Effector memory CD4-positive, alpha-beta T cell (primary cell): ENCODE results near the gene OR1K1.
"Not testable (repeated sequence)": the region's sequence is repeated elsewhere in the genome, so short reads cannot be mapped to it uniquely, and the experiment has no call there.

Experiments
- DNase-seq, 3 donors: peaks; one replicate each; pipeline ENCODE4 v3.0.0-alpha.2; 2020
- H3K27ac ChIP-seq: 2 replicates; pipeline ENCODE4 v1.7.0; 2013; ENCODE audit warnings: mild to moderate bottlenecking, low read length, moderate library complexity; ENCODE audit not compliant: insufficient read depth, poor library complexity, severe bottlenecking
- H3K27me3 ChIP-seq: replicated peaks from 2 replicates; pipeline ENCODE4 v1.7.0; 2013; ENCODE audit warnings: mild to moderate bottlenecking, low read length; ENCODE audit not compliant: insufficient read depth, control insufficient read depth, poor library complexity, severe bottlenecking
- H3K36me3 ChIP-seq: 2 replicates; pipeline ENCODE4 v1.7.0; 2013; ENCODE audit warnings: mild to moderate bottlenecking, low read length, moderate library complexity; ENCODE audit not compliant: control insufficient read depth, insufficient read depth
- H3K4me1 ChIP-seq: 2 replicates; pipeline ENCODE4 v1.7.0; 2013; ENCODE audit warnings: low read length, mild to moderate bottlenecking; ENCODE audit not compliant: control insufficient read depth, insufficient read depth, poor library complexity, severe bottlenecking
- H3K4me3 ChIP-seq: 2 replicates; pipeline ENCODE4 v1.7.0; 2013; ENCODE audit warnings: low read length, low read depth, mild to moderate bottlenecking; ENCODE audit not compliant: insufficient read depth, poor library complexity, severe bottlenecking
- H3K9me3 ChIP-seq: 2 replicates; pipeline ENCODE4 v1.7.0; 2013; ENCODE audit warnings: mild to moderate bottlenecking, low read length, moderate library complexity; ENCODE audit not compliant: control insufficient read depth

The OR1K1 gene

DNA sequence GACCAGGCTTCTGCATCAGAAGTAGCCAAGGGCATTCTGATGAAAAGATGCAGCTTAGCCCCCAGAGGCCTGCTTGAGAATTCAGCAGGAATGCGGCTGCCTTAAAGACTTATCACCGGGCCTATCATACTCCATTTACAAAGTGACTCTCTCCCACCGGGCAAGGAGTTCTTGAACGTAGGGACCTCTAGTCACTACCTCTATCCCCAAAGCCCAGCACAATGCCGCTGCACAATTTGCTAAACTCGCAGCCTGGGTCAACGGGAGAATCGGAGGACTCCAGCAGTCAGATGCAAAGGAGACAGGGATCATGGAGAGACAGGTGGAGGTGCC lies 27.8 kb downstream of the OR1K1 start:
- no peaks in the 10 kb centered on the region for H3K27me3 ChIP-seq
- H3K36me3 ChIP-seq = peaks cover 4% of the 10 kb centered on the region
- peak overlapping the region; percentile 94 for H3K27ac ChIP-seq
- DNase-seq = no peak
- H3K4me3 ChIP-seq = peak overlapping the region; percentile 99
- H3K4me1 ChIP-seq = peaks cover 10% of the 10 kb centered on the region
- no peaks in the 10 kb centered on the region for H3K9me3 ChIP-seq

DNA sequence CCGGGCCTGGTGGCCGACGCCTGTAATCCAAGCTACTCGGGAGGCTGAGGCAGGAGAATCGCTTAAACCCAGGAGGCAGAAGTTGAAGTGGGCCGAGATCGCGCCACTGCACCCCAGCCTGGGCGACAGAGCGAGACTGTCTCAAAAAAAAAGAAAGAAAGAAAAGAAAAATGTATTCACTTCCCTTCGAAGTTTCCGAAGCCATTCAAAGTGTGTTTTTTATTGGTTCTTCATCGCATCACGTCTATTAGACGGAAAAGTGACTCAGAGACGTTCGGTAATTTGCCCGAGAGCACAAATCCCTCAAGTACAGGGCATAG lies 29.0 kb downstream of the OR1K1 start:
- not testable (repeated sequence) for DNase-seq, H3K9me3 ChIP-seq, H3K27me3 ChIP-seq, H3K36me3 ChIP-seq, H3K4me1 ChIP-seq
- H3K4me3 ChIP-seq = peak overlapping the region; percentile 99
- H3K27ac ChIP-seq = peak overlapping the region; percentile 94

DNA sequence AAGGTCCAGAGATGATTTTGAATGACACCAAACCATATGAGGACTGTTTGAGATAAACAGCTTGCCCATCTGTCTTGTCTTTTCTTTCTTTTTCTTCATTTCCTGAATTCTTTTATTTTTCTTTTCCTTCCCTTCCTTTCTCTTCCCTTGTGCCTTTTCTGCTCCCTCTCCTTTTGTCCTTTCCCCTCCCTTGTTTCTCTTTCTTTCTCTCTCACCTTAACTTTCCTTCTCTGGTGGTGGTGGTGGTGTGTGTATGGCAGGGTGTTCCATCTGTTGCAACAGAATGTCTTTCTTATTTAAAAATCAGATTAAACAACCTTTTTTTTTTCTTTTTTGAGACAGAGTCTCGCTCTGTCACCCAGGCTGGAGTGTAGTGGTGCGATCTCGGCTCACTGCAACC lies 32.3 kb downstream of the OR1K1 start:
- H3K9me3 ChIP-seq = no peaks in the 10 kb centered on the region
- no peak for DNase-seq
- H3K36me3 ChIP-seq = peaks cover 3% of the 10 kb centered on the region
- no peaks in the 10 kb centered on the region for H3K27me3 ChIP-seq
- H3K27ac ChIP-seq = no peak overlapping the region
- H3K4me3 ChIP-seq = no peak overlapping the region
- H3K4me1 ChIP-seq = peaks cover 19% of the 10 kb centered on the region

DNA sequence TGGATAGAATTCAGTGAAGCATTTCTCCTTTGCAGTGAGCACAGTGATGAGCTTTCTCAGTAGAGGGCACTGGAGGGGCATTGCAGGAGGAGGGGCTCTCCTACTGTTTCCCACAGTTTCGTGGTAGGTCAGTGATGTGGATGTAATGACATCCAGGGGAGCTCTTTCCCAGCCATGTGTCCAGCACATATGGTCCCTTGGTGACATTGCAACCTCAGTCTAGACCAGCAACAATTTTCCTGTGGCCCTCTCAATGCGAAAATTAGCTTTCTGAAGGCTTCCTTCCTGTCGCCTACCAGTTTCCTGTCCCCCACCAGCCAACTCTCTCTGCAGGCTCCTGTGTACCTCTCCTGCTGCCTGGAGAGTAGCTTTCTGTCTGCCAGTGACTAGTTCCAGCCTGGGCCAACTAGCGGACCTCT lies 35.4 kb downstream of the OR1K1 start:
- no peak overlapping the region for H3K27ac ChIP-seq
- H3K4me1 ChIP-seq = peaks cover 10% of the 10 kb centered on the region
- no peaks in the 10 kb centered on the region for H3K36me3 ChIP-seq
- H3K4me3 ChIP-seq = peak overlapping the region; percentile 26
- H3K9me3 ChIP-seq = no peaks in the 10 kb centered on the region
- no peaks in the 10 kb centered on the region for H3K27me3 ChIP-seq
- DNase-seq = no peak

DNA sequence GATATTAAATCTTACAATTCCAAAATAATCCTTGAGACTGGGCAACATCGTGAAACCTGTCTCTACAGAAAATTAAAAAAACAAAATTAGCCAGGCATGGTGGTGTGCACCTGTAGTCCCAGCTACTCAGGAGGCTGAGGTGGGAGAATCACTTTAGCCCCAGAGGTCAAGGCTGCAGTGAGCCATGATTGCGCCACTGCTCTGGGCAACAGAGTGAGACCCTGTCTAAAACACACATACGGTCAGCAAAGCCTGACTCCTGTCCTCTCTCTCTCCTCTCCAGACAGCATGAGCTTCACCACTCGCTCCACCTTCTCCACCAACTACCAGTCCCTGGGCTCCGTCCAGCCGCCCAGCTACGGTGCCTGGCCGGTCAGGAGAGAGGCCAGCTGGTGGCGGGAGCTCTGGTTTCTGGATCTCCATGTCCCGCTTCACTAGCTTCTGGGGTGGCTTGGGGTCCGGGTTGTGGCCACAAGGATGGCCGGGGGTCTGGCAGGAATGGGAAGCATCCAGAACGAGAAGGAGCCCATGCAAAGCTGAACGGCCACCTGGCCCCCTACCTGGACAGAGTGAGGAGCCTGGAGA lies 37.4 kb downstream of the OR1K1 start:
- no peak overlapping the region for H3K27ac ChIP-seq
- no peak for DNase-seq
- no peaks in the 10 kb centered on the region for H3K27me3 ChIP-seq
- H3K4me1 ChIP-seq = peaks cover 10% of the 10 kb centered on the region
- no peaks in the 10 kb centered on the region for H3K9me3 ChIP-seq
- no peak overlapping the region for H3K4me3 ChIP-seq
- no peaks in the 10 kb centered on the region for H3K36me3 ChIP-seq

DNA sequence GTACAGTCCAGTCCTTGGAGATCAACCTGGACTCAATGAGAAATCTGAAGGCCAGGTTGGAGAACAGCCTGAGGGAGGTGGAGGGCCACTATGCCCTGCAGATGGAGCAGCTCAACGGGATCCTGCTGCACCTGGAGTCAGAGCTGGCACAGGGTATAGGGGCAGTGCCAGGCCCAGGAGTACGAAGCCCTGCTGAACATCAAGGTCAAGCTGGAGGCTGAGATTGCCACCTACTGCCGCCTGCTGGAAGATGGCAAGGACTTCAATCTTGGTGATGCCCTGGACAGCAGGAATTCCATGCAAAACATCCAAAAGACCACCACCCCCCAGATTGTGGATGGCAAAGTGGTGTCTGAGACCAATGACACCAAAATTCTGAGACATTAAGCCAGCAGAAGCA lies 38.5 kb downstream of the OR1K1 start:
- H3K36me3 ChIP-seq, DNase-seq, H3K9me3 ChIP-seq, H3K27ac ChIP-seq, H3K27me3 ChIP-seq, H3K4me3 ChIP-seq, H3K4me1 ChIP-seq: not testable (repeated sequence)

DNA sequence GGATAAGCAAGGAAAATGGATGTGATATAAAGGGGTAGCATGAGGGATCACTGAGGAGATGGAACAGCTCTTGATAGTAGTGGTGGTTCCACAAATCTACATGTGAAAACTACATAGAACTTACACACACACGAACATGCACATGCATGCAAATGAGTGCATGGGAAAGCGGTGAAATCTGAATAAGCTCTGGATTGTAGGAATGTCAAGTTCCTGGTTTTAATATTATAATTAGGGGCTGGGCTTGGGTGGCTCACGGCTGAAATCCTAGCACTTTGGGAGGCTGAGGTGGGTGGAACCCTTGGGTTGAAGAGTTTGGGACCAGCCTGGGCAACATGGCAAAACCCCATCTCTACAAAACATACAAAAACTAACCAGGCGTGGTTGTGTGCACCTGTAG lies 41.6 kb downstream of the OR1K1 start:
- DNase-seq = no peak
- no peak overlapping the region for H3K4me3 ChIP-seq
- no peaks in the 10 kb centered on the region for H3K36me3 ChIP-seq
- H3K27me3 ChIP-seq = no peaks in the 10 kb centered on the region
- H3K27ac ChIP-seq = no peak overlapping the region
- no peaks in the 10 kb centered on the region for H3K9me3 ChIP-seq
- H3K4me1 ChIP-seq = no peaks in the 10 kb centered on the region

DNA sequence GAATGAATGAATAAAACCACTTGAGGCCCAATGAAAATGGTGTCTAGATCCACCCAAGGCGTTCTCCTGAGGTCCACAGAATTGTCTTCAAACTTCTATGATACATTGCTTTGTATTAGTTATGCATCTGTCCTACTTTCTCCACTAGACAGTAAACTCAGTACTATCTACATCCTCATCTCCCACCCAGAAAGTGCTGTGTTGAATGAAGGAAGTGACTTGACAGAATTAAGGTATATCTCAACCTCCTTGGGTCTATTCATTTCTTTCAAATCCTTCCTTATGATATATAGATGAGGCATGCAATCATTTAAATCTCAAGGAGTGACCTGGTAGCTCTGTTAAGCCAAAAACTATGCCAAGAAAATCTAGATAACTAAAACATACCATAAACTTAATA lies 44.2 kb downstream of the OR1K1 start:
- no peak for DNase-seq
- H3K9me3 ChIP-seq = no peaks in the 10 kb centered on the region
- no peak overlapping the region for H3K4me3 ChIP-seq
- no peak overlapping the region for H3K27ac ChIP-seq
- no peaks in the 10 kb centered on the region for H3K27me3 ChIP-seq
- peaks cover 3% of the 10 kb centered on the region for H3K4me1 ChIP-seq
- peaks cover 4% of the 10 kb centered on the region for H3K36me3 ChIP-seq

DNA sequence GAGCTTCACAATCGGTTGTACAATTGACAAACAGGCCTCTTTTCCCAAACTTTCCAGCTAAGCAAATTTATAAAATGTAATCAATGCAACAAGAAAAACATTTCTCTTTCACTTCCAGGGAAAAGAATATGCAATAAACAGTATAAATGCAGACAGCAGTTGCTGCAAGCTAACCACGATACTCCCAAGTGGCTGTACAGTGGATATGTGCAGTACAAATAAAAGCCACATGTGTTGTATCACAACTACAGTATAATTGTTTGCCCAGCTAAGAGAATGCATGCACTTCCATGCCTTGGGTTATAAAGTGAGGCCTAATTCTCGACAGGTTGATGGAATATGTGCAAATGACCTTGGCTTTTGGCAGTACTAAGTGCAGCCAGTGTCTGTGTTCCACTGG lies 45.2 kb downstream of the OR1K1 start:
- Histone ChIP-seq H3K36me3 (peaks cover 4% of the 10 kb centered on the region), H3K27me3 (no peaks in the 10 kb centered on the region), H3K4me3 (no peak overlapping the region), H3K27ac (no peak overlapping the region), H3K4me1 (peaks cover 3% of the 10 kb centered on the region), H3K9me3 (no peaks in the 10 kb centered on the region)
- DNase-seq = no peak

DNA sequence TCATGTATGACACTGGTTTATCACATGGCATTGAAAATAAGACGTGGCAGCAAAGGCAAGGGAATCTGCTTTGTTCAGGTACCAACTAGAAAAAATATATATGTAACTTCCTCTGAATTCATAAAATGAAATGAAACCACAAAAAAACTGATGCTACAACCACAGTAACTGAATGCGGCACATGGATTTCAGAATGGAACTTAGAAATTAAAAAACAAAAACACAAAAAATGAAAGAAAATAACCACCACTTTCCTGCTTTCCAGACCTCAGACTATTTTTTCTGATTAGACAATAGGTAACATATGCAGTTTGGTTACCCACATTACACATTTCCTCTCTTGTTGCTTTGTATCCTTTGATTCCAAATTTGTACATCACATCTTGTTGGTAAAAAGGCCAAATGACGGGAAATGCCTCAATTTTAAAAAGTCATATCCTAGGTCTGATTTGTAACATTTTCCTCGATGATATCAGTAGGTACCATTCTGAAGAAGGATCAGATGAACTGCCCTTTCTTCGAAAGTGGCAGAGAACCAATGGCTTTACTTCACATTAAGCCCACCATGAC lies 46.5 kb downstream of the OR1K1 start:
- peaks cover 3% of the 10 kb centered on the region for H3K4me1 ChIP-seq
- peak overlapping the region; percentile 42 for H3K27ac ChIP-seq
- H3K27me3 ChIP-seq = no peaks in the 10 kb centered on the region
- H3K4me3 ChIP-seq = no peak overlapping the region
- no peaks in the 10 kb centered on the region for H3K9me3 ChIP-seq
- peaks cover 13% of the 10 kb centered on the region for H3K36me3 ChIP-seq
- DNase-seq = no peak
